HepG2 (cell line): ENCODE data around the gene UBAC2. TPM values are rescaled to one million over a fixed set of nuclear protein-coding genes. Genes with fewer than 3 reads are reported as not detected.

Experiments used
- ATAC-seq: fragments of 200-7000 bp; cut with Tn5 transposase; 3 replicates; pipeline ENCODE4 v1.9.1; 2020; ENCODE audit warnings: mild to moderate bottlenecking, moderate library complexity
- BruUV-seq: library from RNA; stranded (reverse); fragments of 400-500 nt; replicated peaks from 2 replicates; lab custom pipeline; 2021; lab: Mats Ljungman, UMichigan
- CTCF ChIA-PET: fragments of 300-600 bp; formaldehyde crosslinking; extraction: SDS; loops from one replicate; lab custom pipeline; 2021; ENCODE audit warnings: low total read pairs, inconsistent platforms, low intra/inter-chr PET ratio; lab: Yijun Ruan, JAX
- POLR2A ChIA-PET: fragments of 350-600 bp; sonication (Branson Sonifier 250); formaldehyde crosslinking; loops from one replicate; lab custom pipeline; 2020; ENCODE audit warnings: antibody characterized with exemption, inconsistent platforms; lab: Yijun Ruan, JAX
- DNase-seq: peaks from one replicate; pipeline ENCODE4 v3.0.0-alpha.2; 2015; ENCODE audit warnings: low spot score
- FAIRE-seq: peaks from 3 replicates; lab custom pipeline; 2011; peaks lifted over from hg19 to GRCh38; lab: Jason Lieb, UNC
- H2AFZ ChIP-seq: one replicate; pipeline ENCODE4 v1.6.1; 2011; ENCODE audit warnings: low read length, inconsistent platforms
- H3K27ac ChIP-seq: fragments of 300-600 bp; 3 replicates; pipeline ENCODE4 v1.8.0; 2011; ENCODE audit warnings: mixed run types, mild to moderate bottlenecking, mixed read lengths, low read length, inconsistent platforms; ENCODE audit not compliant: insufficient read depth; ENCODE audit errors: extremely low read length
- H3K27me3 ChIP-seq, 2 experiments: fragments of 200-600 bp in 1 of 2; 2 replicates in 1 of 2; 3 replicates in 1 of 2; pipeline versions ENCODE4 v1.6.0 to v1.8.0; 2011; ENCODE audit warnings: low read length in 2 of 2, mild to moderate bottlenecking in 2 of 2, moderate library complexity in 2 of 2, inconsistent platforms in 1 of 2; ENCODE audit not compliant: insufficient read depth in 2 of 2, control insufficient read depth in 1 of 2
- H3K36me3 ChIP-seq, 2 experiments: fragments of 200-600 bp in 1 of 2; replicated peaks in 1 of 2; 2 replicates in 1 of 2; 3 replicates in 1 of 2; pipeline versions ENCODE4 v1.5.1 to v1.8.0; 2011; ENCODE audit warnings: low read length in 2 of 2, inconsistent platforms in 1 of 2; ENCODE audit not compliant: insufficient read depth in 2 of 2, control insufficient read depth in 1 of 2
- H3K4me1 ChIP-seq: 2 replicates; pipeline ENCODE4 v1.5.1; 2012; ENCODE audit warnings: low read length, inconsistent platforms; ENCODE audit not compliant: insufficient read depth
- H3K4me2 ChIP-seq: 2 replicates; pipeline ENCODE4 v1.6.0; 2011; ENCODE audit warnings: low read depth, low read length, inconsistent platforms
- H3K4me3 ChIP-seq, 3 experiments: fragments of 200-600 bp in 1 of 3; sonication (generic), shearing (Covaris generic) in 1 of 3; replicated peaks in 1 of 3; 2 replicates each; pipeline ENCODE4 v1.5.1; 2011 to 2016; ENCODE audit warnings: low read length in 3 of 3, inconsistent platforms in 2 of 3, low read depth in 2 of 3, mild to moderate bottlenecking in 2 of 3, control low read depth in 1 of 3, mixed read lengths in 1 of 3; ENCODE audit not compliant: insufficient read depth in 1 of 3
- H3K79me2 ChIP-seq: one replicate; pipeline ENCODE4 v1.6.1; 2011; ENCODE audit warnings: low read length, inconsistent platforms; ENCODE audit not compliant: insufficient read depth
- H3K9ac ChIP-seq: 2 replicates; pipeline ENCODE4 v1.6.0; 2011; ENCODE audit warnings: mild to moderate bottlenecking, low read depth, low read length, inconsistent platforms; ENCODE audit not compliant: insufficient read depth
- H3K9me3 ChIP-seq: 2 replicates; pipeline ENCODE4 v1.5.1; 2012; ENCODE audit warnings: mild to moderate bottlenecking, low read length
- H4K20me1 ChIP-seq: 2 replicates; pipeline ENCODE4 v1.6.0; 2011; ENCODE audit warnings: inconsistent platforms, mild to moderate bottlenecking, low read length, moderate library complexity; ENCODE audit not compliant: insufficient read depth
- AHDC1 ChIP-seq: sonication (generic); formaldehyde crosslinking; IDR thresholded peaks from 2 replicates; pipeline ENCODE4 v1.5.1; 2020; ENCODE audit warnings: mild to moderate bottlenecking, missing genetic modification reagents, borderline replicate concordance
- DZIP1 ChIP-seq: sonication (generic); formaldehyde crosslinking; IDR thresholded peaks from 2 replicates; pipeline ENCODE4 v1.5.0; 2020; ENCODE audit warnings: mild to moderate bottlenecking, missing genetic modification reagents
- GATAD2A ChIP-seq: IDR thresholded peaks from 2 replicates; pipeline ENCODE4 v1.6.1; 2016
- GFI1 ChIP-seq: sonication (generic); formaldehyde crosslinking; IDR thresholded peaks from 2 replicates; pipeline ENCODE4 v1.5.0; 2020; ENCODE audit warnings: missing genetic modification reagents, mild to moderate bottlenecking, borderline replicate concordance
- HMGXB3 ChIP-seq: sonication (generic); formaldehyde crosslinking; IDR thresholded peaks from 2 replicates; pipeline ENCODE4 v1.4.0; 2020; ENCODE audit warnings: missing genetic modification reagents, borderline replicate concordance
- MXD4 ChIP-seq: IDR thresholded peaks from 2 replicates; pipeline ENCODE4 v1.6.1; 2016; ENCODE audit warnings: mild to moderate bottlenecking, missing biosample characterization, missing genetic modification reagents
- TBP ChIP-seq: sonication (generic); formaldehyde crosslinking; IDR thresholded peaks from 2 replicates; pipeline ENCODE4 v1.5.0; 2020; ENCODE audit warnings: missing genetic modification reagents
- TCF7 ChIP-seq: sonication (generic); IDR thresholded peaks from 2 replicates; pipeline ENCODE4 v1.6.1; 2016; ENCODE audit warnings: antibody characterized with exemption, low read depth
- ZBTB38 ChIP-seq: sonication (generic); formaldehyde crosslinking; IDR thresholded peaks from 2 replicates; pipeline ENCODE4 v1.5.1; 2020; ENCODE audit warnings: mild to moderate bottlenecking, missing genetic modification reagents
- ZNF414 ChIP-seq: sonication (generic); formaldehyde crosslinking; IDR thresholded peaks from 2 replicates; pipeline ENCODE4 v1.5.0; 2020; ENCODE audit warnings: missing genetic modification reagents
- ZNF496 ChIP-seq: sonication (generic); formaldehyde crosslinking; IDR thresholded peaks from 2 replicates; pipeline ENCODE4 v1.8.1; 2023; ENCODE audit warnings: mild to moderate bottlenecking, moderate library complexity, missing genetic modification reagents; ENCODE audit not compliant: insufficient replicate concordance
- ZNF891 ChIP-seq: sonication (generic); formaldehyde crosslinking; IDR thresholded peaks from 2 replicates; pipeline ENCODE4 v1.5.0; 2020; ENCODE audit warnings: mild to moderate bottlenecking, missing genetic modification reagents
- WGBS: methylation state at CpG from one replicate; pipeline ENCODE4 v1.1.6; 2017; ENCODE audit warnings: low lambda C conversion rate; 5-methylcytosine and 5-hydroxymethylcytosine counted together
- in situ Hi-C: cut with HindIII; loops from 2 replicates; pipeline ENCODE4 v1.10.0; 2017; ENCODE audit warnings: low pct_unique_long_range_greater_than_20kb; ENCODE audit not compliant: extremely low pct_ligation_motif_present
- intact Hi-C: fragments of 100-400 bp; cut with micrococcal nuclease; formaldehyde crosslinking; loops from one replicate; pipeline ENCODE4 v1.10.0; 2022; ENCODE audit not compliant: unreplicated experiment
- polyA plus RNA-seq, 8 experiments: library from polyadenylated mRNA; depleted of rRNA in 3 of 8; stranded (reverse) in 7 of 8; unstranded in 1 of 8; fragments of >200 nt; fragmentation: Illumina TruSeq in 4 of 8; extraction: Trizol in 4 of 8; gene quantifications; 2 replicates each; pipeline versions ENCODE4 v1.2.1 to v1.2.3, GENCODE V29; 2011 to 2016; ENCODE audit warnings: low read depth in 4 of 8, missing spikeins in 1 of 8, mixed read lengths in 1 of 8; ENCODE audit not compliant: insufficient read depth in 1 of 8
- total RNA-seq, 5 experiments: library from RNA; depleted of rRNA; stranded (reverse); fragments of >200 nt; fragmentation: Illumina TruSeq; extraction: Trizol; gene quantifications; 2 replicates each; pipeline ENCODE4 v1.2.3, GENCODE V29; 2016; ENCODE audit warnings: low read depth in 1 of 5

The UBAC2 gene
- total and polyA plus RNA-seq, 2 of the 13 experiments (the other 11 are each of a cell fraction or from before 2014, with no cell fraction given), result 61.3 to 80.8 TPM

GRCh38 chr13:99371956-99372355, 171.3 kb downstream of the UBAC2 start:
- 98% methylated on average over 9 of the region's 9 CpGs for WGBS
- ATAC-seq (no peak), FAIRE-seq (no peak), DNase-seq (no peak)
- H3K9ac ChIP-seq, result no peak overlapping the region
- H3K4me1 ChIP-seq, result no peaks in the 10 kb centered on the region
- H2AFZ ChIP-seq, result no peak overlapping the region
- H3K4me2 ChIP-seq, result no peak overlapping the region
- H3K27me3 ChIP-seq, result no peaks in the 10 kb centered on the region
- ChIA-PET CTCF (no interaction called here), POLR2A (no interaction called here)
- H3K79me2 ChIP-seq, result no peaks in the 10 kb centered on the region
- H4K20me1 ChIP-seq, result no peaks in the 10 kb centered on the region
- no TSS peak for BruUV-seq
- no peak overlapping the region for H3K4me3 ChIP-seq
- intact Hi-C loops, result no loop called here
- peaks cover 7 to 37% of the 10 kb centered on the region in 2 experiments for H3K36me3 ChIP-seq
- no peak overlapping the region for H3K27ac ChIP-seq
- in situ Hi-C loops, result no loop called here
- H3K9me3 ChIP-seq, result no peaks in the 10 kb centered on the region
- TF ChIP-seq TCF7 (no peak), AHDC1 (CRISPR knock-in tag) (no peak), ZNF496 (CRISPR knock-in tag) (no peak), ZBTB38 (CRISPR knock-in tag) (no peak), GATAD2A (CRISPR knock-in tag) (no peak), TBP (CRISPR knock-in tag) (no peak), MXD4 (no peak), HMGXB3 (CRISPR knock-in tag) (no peak), ZNF891 (CRISPR knock-in tag) (no peak), ZNF414 (CRISPR knock-in tag) (no peak), DZIP1 (no peak), GFI1 (CRISPR knock-in tag) (no peak)
